NT2/D1 (cell line): ENCODE results near the gene TAOK1.
"Not testable (repeated sequence)": the region's sequence is repeated elsewhere in the genome, so short reads cannot be mapped to it uniquely, and the experiment has no call there.

Source experiments
- DNase-seq: peaks from one replicate; pipeline ENCODE4 v3.0.0-alpha.2; 2011; ENCODE audit warnings: low read depth, low spot score
- H3K27me3 ChIP-seq: 2 replicates; pipeline ENCODE4 v1.6.0; 2011; ENCODE audit warnings: mild to moderate bottlenecking; ENCODE audit not compliant: insufficient read length, insufficient read depth
- H3K36me3 ChIP-seq: 2 replicates; pipeline ENCODE4 v1.6.1; 2011; ENCODE audit warnings: mild to moderate bottlenecking, low read length, mixed read lengths; ENCODE audit not compliant: insufficient read depth, insufficient read length
- H3K4me1 ChIP-seq: 2 replicates; pipeline ENCODE4 v1.5.1; 2011; ENCODE audit not compliant: insufficient read depth, insufficient read length
- H3K4me3 ChIP-seq: 2 replicates; pipeline ENCODE4 v1.5.1; 2011; ENCODE audit warnings: low read depth; ENCODE audit not compliant: insufficient read length
- H3K9ac ChIP-seq: 2 replicates; pipeline ENCODE4 v1.6.0; 2011; ENCODE audit warnings: low read depth; ENCODE audit not compliant: insufficient read length
- H3K9me3 ChIP-seq: 2 replicates; pipeline ENCODE4 v1.5.1; 2011; ENCODE audit warnings: mild to moderate bottlenecking, low read length; ENCODE audit not compliant: insufficient read depth
- SUZ12 ChIP-seq: IDR thresholded peaks from 2 replicates; pipeline ENCODE4 v1.6.1; 2011; ENCODE audit not compliant: insufficient read length, insufficient read depth; ENCODE audit errors: extremely low read depth
- YY1 ChIP-seq: IDR thresholded peaks from 2 replicates; pipeline ENCODE4 v1.6.1; 2011; ENCODE audit not compliant: insufficient read length, insufficient read depth
- ZNF274 ChIP-seq: IDR thresholded peaks from 2 replicates; pipeline ENCODE4 v1.6.1; 2011; ENCODE audit warnings: mild to moderate bottlenecking, low read depth, low read length

TAOK1 gene

DNA sequence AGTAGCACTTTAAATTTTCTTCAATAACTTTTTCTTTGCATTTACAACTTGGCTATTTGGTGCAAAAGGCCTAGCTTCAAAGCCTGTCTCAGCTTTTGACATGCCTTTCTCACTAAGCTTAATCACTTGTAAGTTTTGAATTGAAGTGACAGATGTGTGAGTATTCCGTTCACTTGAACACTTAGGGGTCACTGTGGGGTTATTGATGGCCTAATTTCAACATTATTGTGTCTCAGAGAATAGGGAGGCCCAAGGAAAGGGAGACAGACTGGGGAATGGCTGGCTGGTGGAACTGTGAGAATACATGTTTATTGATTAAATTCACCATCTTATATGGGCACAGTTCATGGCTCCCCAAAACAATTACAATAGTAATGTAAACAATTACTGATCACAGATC, 84.1 kb downstream of the TAOK1 start:
- no peaks in the 10 kb centered on the region for H3K4me1 ChIP-seq
- TF ChIP-seq SUZ12 = no peak
- TF ChIP-seq YY1 = no peak
- TF ChIP-seq ZNF274 = no peak
- peaks cover 20% of the 10 kb centered on the region for H3K36me3 ChIP-seq
- DNase-seq = no peak
- no peak overlapping the region for H3K4me3 ChIP-seq
- no peaks in the 10 kb centered on the region for H3K27me3 ChIP-seq
- H3K9ac ChIP-seq = no peak overlapping the region
- no peaks in the 10 kb centered on the region for H3K9me3 ChIP-seq

DNA sequence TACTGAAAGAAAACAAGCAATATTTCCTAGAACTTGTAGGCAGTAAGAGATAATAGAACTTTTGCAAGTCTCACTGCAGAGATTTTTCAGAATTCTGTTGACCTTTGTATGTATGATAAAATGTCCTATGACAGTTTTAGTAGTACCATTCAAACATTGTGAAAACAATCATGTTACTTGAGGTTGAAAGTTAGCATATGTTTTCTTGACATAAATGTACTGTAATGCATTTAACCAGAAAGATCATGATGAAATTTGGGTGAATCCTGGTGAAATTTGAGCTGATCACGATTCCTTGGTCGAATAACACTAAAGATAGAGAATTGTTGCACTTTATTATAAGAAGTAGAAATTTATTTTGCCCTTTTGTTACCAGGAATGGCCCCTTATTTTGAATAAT, 85.7 kb downstream of the TAOK1 start:
- Histone ChIP-seq H3K9ac (no peak overlapping the region), H3K36me3 (peaks cover 25% of the 10 kb centered on the region), H3K4me3 (no peak overlapping the region), H3K9me3 (no peaks in the 10 kb centered on the region), H3K27me3 (no peaks in the 10 kb centered on the region), H3K4me1 (no peaks in the 10 kb centered on the region)
- TF ChIP-seq SUZ12 (no peak), YY1 (no peak), ZNF274 (no peak)
- DNase-seq = no peak

DNA sequence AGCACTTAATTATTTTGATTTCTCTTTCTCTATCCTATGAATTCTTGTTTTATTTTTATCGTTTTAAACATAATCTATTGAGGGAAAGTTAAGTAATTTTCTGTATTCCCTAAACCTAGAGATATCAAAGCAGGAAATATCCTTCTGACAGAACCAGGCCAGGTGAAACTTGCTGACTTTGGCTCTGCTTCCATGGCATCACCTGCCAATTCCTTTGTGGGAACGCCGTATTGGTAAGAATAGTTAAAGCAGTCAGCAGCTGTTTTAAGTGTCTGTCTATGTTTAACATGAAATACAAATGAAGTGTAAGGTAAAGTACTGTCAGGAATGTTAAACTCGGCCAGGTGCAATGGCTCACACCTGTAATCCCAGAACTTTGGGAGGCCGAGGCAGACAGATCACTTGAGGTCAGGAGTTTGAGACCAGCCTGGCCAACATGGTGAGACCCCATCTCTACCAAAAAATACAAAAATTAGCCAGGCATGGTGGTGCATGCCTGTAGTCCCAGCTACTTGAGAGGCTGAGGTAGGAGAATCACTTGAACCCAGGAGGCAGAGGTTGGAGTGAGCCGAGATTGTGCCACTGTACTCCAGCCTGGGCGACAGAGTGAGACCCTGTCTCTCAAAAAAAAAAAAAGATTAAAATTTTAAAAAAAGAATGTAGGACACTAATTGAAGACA, 90.2 kb downstream of the TAOK1 start:
- not testable (repeated sequence) for H3K4me3 ChIP-seq, H3K9ac ChIP-seq, H3K27me3 ChIP-seq, H3K4me1 ChIP-seq, H3K9me3 ChIP-seq, DNase-seq
- H3K36me3 ChIP-seq = peaks cover 36% of the 10 kb centered on the region

DNA sequence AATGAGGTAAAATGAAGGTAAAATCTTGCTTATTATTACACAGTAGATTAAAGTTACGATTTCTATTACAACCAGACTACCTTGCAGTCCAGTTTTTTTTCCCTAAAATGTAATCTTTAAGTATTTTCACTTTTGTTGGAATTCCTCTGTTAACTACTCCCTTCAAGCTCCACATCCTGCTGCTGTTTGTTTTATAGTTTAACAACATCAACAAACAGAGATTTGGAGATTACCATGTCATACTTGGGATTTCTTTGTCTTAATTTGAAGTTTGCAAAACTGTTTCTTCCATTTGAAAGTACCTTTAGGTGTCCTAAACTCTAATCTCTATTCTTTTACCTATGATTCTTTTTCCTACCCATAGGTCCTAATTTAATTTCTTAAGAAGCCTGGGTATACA, 93.3 kb downstream of the TAOK1 start:
- Histone ChIP-seq H3K36me3 (peaks cover 52% of the 10 kb centered on the region), H3K9ac (no peak overlapping the region), H3K4me1 (no peaks in the 10 kb centered on the region), H3K9me3 (no peaks in the 10 kb centered on the region), H3K4me3 (no peak overlapping the region), H3K27me3 (no peaks in the 10 kb centered on the region)
- TF ChIP-seq YY1 (no peak), ZNF274 (no peak), SUZ12 (no peak)
- no peak for DNase-seq

DNA sequence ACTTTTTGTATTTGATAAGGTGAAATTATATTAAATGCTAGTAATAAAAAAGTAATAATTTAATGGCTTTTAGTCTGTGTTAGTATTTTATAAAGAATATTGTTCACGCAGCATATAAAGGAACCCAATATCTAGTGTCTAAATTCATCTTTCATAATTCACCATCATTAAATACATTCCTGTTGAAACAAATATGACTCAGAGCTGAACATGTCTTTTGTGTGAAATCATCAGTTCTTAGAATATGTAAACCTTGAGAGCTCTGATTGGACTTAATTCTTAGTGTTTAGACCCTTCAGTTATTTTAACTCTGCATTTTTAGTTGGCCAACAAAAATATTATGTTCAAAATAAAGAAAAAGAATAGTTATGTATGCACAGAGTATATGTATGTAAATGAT, 104.8 kb downstream of the TAOK1 start:
- TF ChIP-seq YY1 (no peak), SUZ12 (no peak), ZNF274 (no peak)
- Histone ChIP-seq H3K4me1 (no peaks in the 10 kb centered on the region), H3K4me3 (no peak overlapping the region), H3K9ac (no peak overlapping the region), H3K36me3 (peaks cover 44% of the 10 kb centered on the region), H3K27me3 (no peaks in the 10 kb centered on the region), H3K9me3 (no peaks in the 10 kb centered on the region)
- no peak for DNase-seq

DNA sequence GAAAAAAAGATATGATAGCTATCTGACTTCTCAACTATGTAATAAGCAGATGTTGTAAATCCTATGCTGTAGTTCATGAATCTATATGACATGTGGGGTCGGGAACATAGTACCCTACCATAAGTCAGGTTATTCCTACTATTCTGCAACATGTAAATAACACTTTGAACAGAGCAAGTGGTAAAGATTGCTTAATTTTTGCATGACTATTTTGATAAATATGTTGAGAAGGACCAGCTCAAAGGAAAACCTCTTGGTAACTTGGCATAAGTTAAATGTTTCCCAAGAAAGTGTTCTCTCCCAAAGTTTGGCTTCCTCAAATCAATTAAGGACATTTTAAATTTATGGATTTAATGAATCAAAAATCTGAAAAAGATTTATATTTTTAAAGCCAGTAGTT, 114.5 kb downstream of the TAOK1 start:
- TF ChIP-seq ZNF274 (no peak), SUZ12 (no peak), YY1 (no peak)

DNA sequence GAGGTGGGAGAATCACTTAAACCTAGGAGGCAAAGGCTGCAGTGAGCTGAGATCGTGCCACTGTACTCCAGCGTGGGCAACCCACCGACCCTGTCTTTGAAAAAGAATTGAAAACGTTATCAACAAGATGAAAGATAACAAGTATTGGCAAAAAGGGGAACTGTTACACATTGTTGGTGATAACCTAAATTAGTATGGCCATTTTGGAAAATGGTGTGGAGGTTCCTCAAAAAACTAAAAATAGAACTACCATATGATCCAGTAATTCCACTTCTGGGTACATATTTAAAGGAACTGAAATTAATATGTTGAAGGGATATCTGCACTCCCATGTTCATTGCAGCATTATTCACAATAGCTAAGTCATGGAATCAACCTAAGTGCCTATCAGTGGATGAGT, 115.7 kb downstream of the TAOK1 start:
- H3K9me3 ChIP-seq = no peaks in the 10 kb centered on the region
- no peaks in the 10 kb centered on the region for H3K27me3 ChIP-seq
- no peak for DNase-seq
- no peak overlapping the region for H3K9ac ChIP-seq
- peaks cover 50% of the 10 kb centered on the region for H3K36me3 ChIP-seq
- H3K4me3 ChIP-seq = no peak overlapping the region
- H3K4me1 ChIP-seq = no peaks in the 10 kb centered on the region
- TF ChIP-seq ZNF274 = no peak
- TF ChIP-seq SUZ12 = no peak
- no peak for TF ChIP-seq YY1

More for the DNA sequence above, 114.5 kb downstream of the TAOK1 start:
- Histone ChIP-seq H3K27me3 (no peaks in the 10 kb centered on the region), H3K4me3 (no peak overlapping the region), H3K36me3 (peaks cover 46% of the 10 kb centered on the region), H3K9me3 (no peaks in the 10 kb centered on the region), H3K4me1 (no peaks in the 10 kb centered on the region), H3K9ac (no peak overlapping the region)
- DNase-seq = no peak
